HepG2 (cell line): Measurements from ENCODE around the gene IFI35. TPM values are rescaled to one million over a fixed set of nuclear protein-coding genes. Genes with fewer than 3 reads are reported as not detected.

ENCODE experiments used
- CBFB ChIP-seq: sonication (generic); formaldehyde crosslinking; IDR thresholded peaks from 2 replicates; pipeline ENCODE4 v1.4.0; 2020; ENCODE audit warnings: missing genetic modification reagents
- GABPB1 ChIP-seq: IDR thresholded peaks from 2 replicates; pipeline ENCODE4 v1.6.1; 2016; ENCODE audit warnings: mild to moderate bottlenecking, missing genetic modification reagents, moderate library complexity, missing compliant biosample characterization
- GTF2F1 ChIP-seq: fragments of 150-350 bp; IDR thresholded peaks from 2 replicates; pipeline ENCODE4 v1.6.1; 2014; ENCODE audit warnings: low read length
- KLF11 ChIP-seq: IDR thresholded peaks from 2 replicates; pipeline ENCODE4 v1.6.1; 2016; ENCODE audit warnings: missing compliant biosample characterization
- MXD4 ChIP-seq: IDR thresholded peaks from 2 replicates; pipeline ENCODE4 v1.6.1; 2016; ENCODE audit warnings: mild to moderate bottlenecking, missing biosample characterization, missing genetic modification reagents
- PAWR ChIP-seq: sonication (generic); formaldehyde crosslinking; IDR thresholded peaks from 2 replicates; pipeline ENCODE4 v1.4.0; 2020; ENCODE audit warnings: missing genetic modification reagents, mild to moderate bottlenecking, borderline replicate concordance
- POLR2G ChIP-seq: fragments of 200-400 bp; formaldehyde crosslinking; IDR thresholded peaks from 2 replicates; pipeline ENCODE4 v1.6.1; 2018; ENCODE audit warnings: mild to moderate bottlenecking, low read depth, low read length, moderate library complexity
- SMC3 ChIP-seq: IDR thresholded peaks from 2 replicates; pipeline ENCODE4 v1.6.1; 2011; ENCODE audit warnings: low read length, improper control_type of control experiment
- ZFP41 ChIP-seq: sonication (generic); formaldehyde crosslinking; IDR thresholded peaks from 2 replicates; pipeline ENCODE4 v1.4.0; 2020; ENCODE audit warnings: mild to moderate bottlenecking, missing genetic modification reagents, borderline replicate concordance
- ZMYM2 ChIP-seq: sonication (generic); formaldehyde crosslinking; IDR thresholded peaks from 2 replicates; pipeline ENCODE4 v1.8.0; 2022; ENCODE audit warnings: mild to moderate bottlenecking, missing genetic modification reagents
- ZNF20 ChIP-seq: sonication (generic); formaldehyde crosslinking; IDR thresholded peaks from 2 replicates; pipeline ENCODE4 v1.4.0; 2020; ENCODE audit warnings: mild to moderate bottlenecking, moderate library complexity, missing genetic modification reagents
- ZNF260 ChIP-seq: sonication (generic); formaldehyde crosslinking; IDR thresholded peaks from 2 replicates; pipeline ENCODE4 v1.4.0; 2020; ENCODE audit warnings: missing genetic modification reagents, low read depth, mild to moderate bottlenecking, borderline replicate concordance
- ZNF556 ChIP-seq: sonication (generic); formaldehyde crosslinking; IDR thresholded peaks from 2 replicates; pipeline ENCODE4 v1.4.0; 2020; ENCODE audit warnings: mild to moderate bottlenecking, missing genetic modification reagents, borderline replicate concordance
- polyA plus RNA-seq, 8 experiments: library from polyadenylated mRNA; depleted of rRNA in 3 of 8; stranded (reverse) in 7 of 8; unstranded in 1 of 8; fragments of >200 nt; fragmentation: Illumina TruSeq in 4 of 8; extraction: Trizol in 4 of 8; gene quantifications; 2 replicates each; pipeline versions ENCODE4 v1.2.1 to v1.2.3, GENCODE V29; 2011 to 2016; ENCODE audit warnings: low read depth in 4 of 8, missing spikeins in 1 of 8, mixed read lengths in 1 of 8; ENCODE audit not compliant: insufficient read depth in 1 of 8
- total RNA-seq, 5 experiments: library from RNA; depleted of rRNA; stranded (reverse); fragments of >200 nt; fragmentation: Illumina TruSeq; extraction: Trizol; gene quantifications; 2 replicates each; pipeline ENCODE4 v1.2.3, GENCODE V29; 2016; ENCODE audit warnings: low read depth in 1 of 5
- TF ChIP-seq, protein P1 (sequence below): sonication (generic); formaldehyde crosslinking; conservative IDR thresholded peaks from 2 replicates; pipeline ENCODE4 v1.4.0; 2020; ENCODE audit warnings: mild to moderate bottlenecking, missing genetic modification reagents, moderate library complexity
- TF ChIP-seq, protein P2 (sequence below): sonication (generic); formaldehyde crosslinking; IDR thresholded peaks from 2 replicates; pipeline ENCODE4 v1.5.1; 2020; ENCODE audit warnings: mild to moderate bottlenecking, moderate library complexity, missing genetic modification reagents
- TF ChIP-seq, protein P3 (sequence below): sonication (generic); formaldehyde crosslinking; IDR thresholded peaks from 2 replicates; pipeline ENCODE4 v1.4.0; 2020; ENCODE audit warnings: missing genetic modification reagents, borderline replicate concordance
- TF ChIP-seq, protein P4 (sequence below): fragments of 450-650 bp; IDR thresholded peaks from 2 replicates; pipeline ENCODE4 v1.6.1; 2016
- TF ChIP-seq, protein P5 (sequence below): sonication (generic); formaldehyde crosslinking; conservative IDR thresholded peaks from 2 replicates; pipeline ENCODE4 v1.5.0; 2020; ENCODE audit warnings: missing genetic modification reagents
- TF ChIP-seq, protein P6 (sequence below): IDR thresholded peaks from 2 replicates; pipeline ENCODE4 v1.6.1; 2016; ENCODE audit warnings: low read depth, borderline replicate concordance

Gene IFI35
- total and polyA plus RNA-seq, 2 of the 13 experiments (the other 11 are each of a cell fraction or from before 2014, with no cell fraction given), result 28.9 to 38.1 TPM

DNA sequence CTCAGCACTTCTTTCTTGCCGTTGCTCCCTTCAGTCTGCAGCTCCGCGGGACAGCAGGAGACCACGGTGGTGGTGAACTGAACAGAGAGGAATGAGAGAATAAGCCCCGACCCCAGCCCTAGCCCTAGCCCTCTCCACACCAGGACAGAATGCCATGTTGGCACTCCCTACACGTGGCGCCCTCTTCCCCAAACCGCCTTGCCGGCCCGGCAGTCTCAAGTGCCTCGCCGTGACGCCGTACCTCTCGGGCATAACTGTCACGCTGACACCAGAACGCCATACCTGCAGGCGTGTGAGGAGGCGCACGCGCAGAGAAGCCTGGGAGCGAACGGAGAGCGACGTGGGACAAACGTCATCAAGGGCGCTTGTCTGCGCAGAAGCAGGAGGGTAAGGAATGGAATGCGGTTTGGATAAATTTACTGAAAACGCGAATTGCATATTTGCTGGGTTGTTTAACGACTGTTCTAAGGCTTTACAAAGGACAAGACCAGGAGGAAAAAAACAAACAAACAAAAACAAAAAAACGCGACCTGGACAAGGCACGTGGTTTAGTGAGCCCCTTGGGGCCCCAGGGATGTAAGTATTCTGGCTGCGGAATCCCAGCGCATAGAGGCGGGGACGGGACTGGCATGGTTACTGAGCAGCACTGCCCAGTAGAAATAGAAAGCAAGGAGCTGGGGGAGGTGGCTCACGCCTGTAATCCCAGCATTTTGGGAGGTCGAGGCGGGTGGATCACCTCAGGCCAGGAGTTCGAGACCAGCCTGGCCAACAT is 42.2 kb upstream of the IFI35 start, which contains the start of gene AARSD1 (continued):
- TF ChIP-seq, protein P1, sequence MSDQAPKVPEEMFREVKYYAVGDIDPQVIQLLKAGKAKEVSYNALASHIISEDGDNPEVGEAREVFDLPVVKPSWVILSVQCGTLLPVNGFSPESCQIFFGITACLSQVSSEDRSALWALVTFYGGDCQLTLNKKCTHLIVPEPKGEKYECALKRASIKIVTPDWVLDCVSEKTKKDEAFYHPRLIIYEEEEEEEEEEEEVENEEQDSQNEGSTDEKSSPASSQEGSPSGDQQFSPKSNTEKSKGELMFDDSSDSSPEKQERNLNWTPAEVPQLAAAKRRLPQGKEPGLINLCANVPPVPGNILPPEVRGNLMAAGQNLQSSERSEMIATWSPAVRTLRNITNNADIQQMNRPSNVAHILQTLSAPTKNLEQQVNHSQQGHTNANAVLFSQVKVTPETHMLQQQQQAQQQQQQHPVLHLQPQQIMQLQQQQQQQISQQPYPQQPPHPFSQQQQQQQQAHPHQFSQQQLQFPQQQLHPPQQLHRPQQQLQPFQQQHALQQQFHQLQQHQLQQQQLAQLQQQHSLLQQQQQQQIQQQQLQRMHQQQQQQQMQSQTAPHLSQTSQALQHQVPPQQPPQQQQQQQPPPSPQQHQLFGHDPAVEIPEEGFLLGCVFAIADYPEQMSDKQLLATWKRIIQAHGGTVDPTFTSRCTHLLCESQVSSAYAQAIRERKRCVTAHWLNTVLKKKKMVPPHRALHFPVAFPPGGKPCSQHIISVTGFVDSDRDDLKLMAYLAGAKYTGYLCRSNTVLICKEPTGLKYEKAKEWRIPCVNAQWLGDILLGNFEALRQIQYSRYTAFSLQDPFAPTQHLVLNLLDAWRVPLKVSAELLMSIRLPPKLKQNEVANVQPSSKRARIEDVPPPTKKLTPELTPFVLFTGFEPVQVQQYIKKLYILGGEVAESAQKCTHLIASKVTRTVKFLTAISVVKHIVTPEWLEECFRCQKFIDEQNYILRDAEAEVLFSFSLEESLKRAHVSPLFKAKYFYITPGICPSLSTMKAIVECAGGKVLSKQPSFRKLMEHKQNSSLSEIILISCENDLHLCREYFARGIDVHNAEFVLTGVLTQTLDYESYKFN (CRISPR knock-in tag), result no peak; the same call in 1 of the 2 replicates
- TF ChIP-seq GTF2F1 (no peak), ZMYM2 (no peak), ZNF556 (CRISPR knock-in tag) (0 out of 2 replicates have a peak, but pooled peaks have one; percentile 36), PAWR (CRISPR knock-in tag) (no peak), POLR2G (peak; percentile 77), GABPB1 (CRISPR knock-in tag) (peak; percentile 50; the same call in 1 of the 2 replicates), CBFB (0 out of 2 replicates have a peak, but pooled peaks have one; percentile 36), MXD4 (peak; percentile 46; the same call in 1 of the 2 replicates), KLF11 (CRISPR knock-in tag) (no peak), ZFP41 (CRISPR knock-in tag) (no peak), SMC3 (no peak), ZNF260 (CRISPR knock-in tag) (no peak), ZNF20 (CRISPR knock-in tag) (no peak)
- TF ChIP-seq, protein P2, sequence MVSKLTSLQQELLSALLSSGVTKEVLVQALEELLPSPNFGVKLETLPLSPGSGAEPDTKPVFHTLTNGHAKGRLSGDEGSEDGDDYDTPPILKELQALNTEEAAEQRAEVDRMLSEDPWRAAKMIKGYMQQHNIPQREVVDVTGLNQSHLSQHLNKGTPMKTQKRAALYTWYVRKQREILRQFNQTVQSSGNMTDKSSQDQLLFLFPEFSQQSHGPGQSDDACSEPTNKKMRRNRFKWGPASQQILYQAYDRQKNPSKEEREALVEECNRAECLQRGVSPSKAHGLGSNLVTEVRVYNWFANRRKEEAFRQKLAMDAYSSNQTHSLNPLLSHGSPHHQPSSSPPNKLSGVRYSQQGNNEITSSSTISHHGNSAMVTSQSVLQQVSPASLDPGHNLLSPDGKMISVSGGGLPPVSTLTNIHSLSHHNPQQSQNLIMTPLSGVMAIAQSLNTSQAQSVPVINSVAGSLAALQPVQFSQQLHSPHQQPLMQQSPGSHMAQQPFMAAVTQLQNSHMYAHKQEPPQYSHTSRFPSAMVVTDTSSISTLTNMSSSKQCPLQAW (CRISPR knock-in tag), result peak; percentile 30; the same call in 1 of the 2 replicates
- TF ChIP-seq, protein P3, sequence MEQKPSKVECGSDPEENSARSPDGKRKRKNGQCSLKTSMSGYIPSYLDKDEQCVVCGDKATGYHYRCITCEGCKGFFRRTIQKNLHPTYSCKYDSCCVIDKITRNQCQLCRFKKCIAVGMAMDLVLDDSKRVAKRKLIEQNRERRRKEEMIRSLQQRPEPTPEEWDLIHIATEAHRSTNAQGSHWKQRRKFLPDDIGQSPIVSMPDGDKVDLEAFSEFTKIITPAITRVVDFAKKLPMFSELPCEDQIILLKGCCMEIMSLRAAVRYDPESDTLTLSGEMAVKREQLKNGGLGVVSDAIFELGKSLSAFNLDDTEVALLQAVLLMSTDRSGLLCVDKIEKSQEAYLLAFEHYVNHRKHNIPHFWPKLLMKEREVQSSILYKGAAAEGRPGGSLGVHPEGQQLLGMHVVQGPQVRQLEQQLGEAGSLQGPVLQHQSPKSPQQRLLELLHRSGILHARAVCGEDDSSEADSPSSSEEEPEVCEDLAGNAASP, result no peak
- TF ChIP-seq, protein P4, sequence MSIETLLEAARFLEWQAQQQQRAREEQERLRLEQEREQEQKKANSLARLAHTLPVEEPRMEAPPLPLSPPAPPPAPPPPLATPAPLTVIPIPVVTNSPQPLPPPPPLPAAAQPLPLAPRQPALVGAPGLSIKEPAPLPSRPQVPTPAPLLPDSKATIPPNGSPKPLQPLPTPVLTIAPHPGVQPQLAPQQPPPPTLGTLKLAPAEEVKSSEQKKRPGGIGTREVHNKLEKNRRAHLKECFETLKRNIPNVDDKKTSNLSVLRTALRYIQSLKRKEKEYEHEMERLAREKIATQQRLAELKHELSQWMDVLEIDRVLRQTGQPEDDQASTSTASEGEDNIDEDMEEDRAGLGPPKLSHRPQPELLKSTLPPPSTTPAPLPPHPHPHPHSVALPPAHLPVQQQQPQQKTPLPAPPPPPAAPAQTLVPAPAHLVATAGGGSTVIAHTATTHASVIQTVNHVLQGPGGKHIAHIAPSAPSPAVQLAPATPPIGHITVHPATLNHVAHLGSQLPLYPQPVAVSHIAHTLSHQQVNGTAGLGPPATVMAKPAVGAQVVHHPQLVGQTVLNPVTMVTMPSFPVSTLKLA, result 0 out of 2 replicates have a peak, but pooled peaks have one; percentile 15
- TF ChIP-seq, protein P5, sequence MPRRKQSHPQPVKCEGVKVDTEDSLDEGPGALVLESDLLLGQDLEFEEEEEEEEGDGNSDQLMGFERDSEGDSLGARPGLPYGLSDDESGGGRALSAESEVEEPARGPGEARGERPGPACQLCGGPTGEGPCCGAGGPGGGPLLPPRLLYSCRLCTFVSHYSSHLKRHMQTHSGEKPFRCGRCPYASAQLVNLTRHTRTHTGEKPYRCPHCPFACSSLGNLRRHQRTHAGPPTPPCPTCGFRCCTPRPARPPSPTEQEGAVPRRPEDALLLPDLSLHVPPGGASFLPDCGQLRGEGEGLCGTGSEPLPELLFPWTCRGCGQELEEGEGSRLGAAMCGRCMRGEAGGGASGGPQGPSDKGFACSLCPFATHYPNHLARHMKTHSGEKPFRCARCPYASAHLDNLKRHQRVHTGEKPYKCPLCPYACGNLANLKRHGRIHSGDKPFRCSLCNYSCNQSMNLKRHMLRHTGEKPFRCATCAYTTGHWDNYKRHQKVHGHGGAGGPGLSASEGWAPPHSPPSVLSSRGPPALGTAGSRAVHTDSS, result no peak
- TF ChIP-seq, protein P6, sequence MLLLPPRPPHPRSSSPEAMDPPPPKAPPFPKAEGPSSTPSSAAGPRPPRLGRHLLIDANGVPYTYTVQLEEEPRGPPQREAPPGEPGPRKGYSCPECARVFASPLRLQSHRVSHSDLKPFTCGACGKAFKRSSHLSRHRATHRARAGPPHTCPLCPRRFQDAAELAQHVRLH (CRISPR knock-in tag), result peak; percentile 46; the same call in 1 of the 2 replicates
